IMR-90 (cell line): ENCODE measurements around the gene SPATA21. TPM values are rescaled to one million over a fixed set of nuclear protein-coding genes. Genes with fewer than 3 reads are reported as not detected.

ENCODE experiments used
- ATAC-seq: fragments of 200-7000 bp; cut with Tn5 transposase; 2 replicates; pipeline ENCODE4 v1.9.1; 2020; ENCODE audit warnings: low read depth, mild to moderate bottlenecking, moderate library complexity
- BruUV-seq: library from RNA; stranded (reverse); fragments of 400-500 nt; replicated peaks from 2 replicates; lab custom pipeline; 2021; lab: Mats Ljungman, UMichigan
- CTCF ChIA-PET: fragments of 300-600 bp; formaldehyde crosslinking; extraction: SDS; loops from one replicate; lab custom pipeline; 2021; ENCODE audit warnings: antibody characterized with exemption; lab: Yijun Ruan, JAX
- POLR2A ChIA-PET: fragments of 300-600 bp; sonication (Branson Sonifier 250); formaldehyde crosslinking; loops from one replicate; lab custom pipeline; 2022; ENCODE audit warnings: antibody characterized with exemption; ENCODE audit not compliant: unreplicated experiment; lab: Charles Lee
- DNase-seq: peaks from one replicate; pipeline ENCODE4 v3.0.0; 2013
- H2AFZ ChIP-seq: replicated peaks from 2 replicates; pipeline ENCODE3; 2013; ENCODE audit warnings: low read length, mild to moderate bottlenecking; ENCODE audit not compliant: poor library complexity
- H2AK5ac ChIP-seq: 2 replicates; pipeline ENCODE4 v1.6.1; 2013; ENCODE audit warnings: low read depth, low read length, inconsistent platforms
- H2AK9ac ChIP-seq: replicated peaks from 2 replicates; pipeline ENCODE3; 2013; ENCODE audit warnings: mild to moderate bottlenecking, low read depth, low read length, moderate library complexity; ENCODE audit not compliant: poor library complexity
- H2BK120ac ChIP-seq: 2 replicates; pipeline ENCODE4 v1.6.1; 2013; ENCODE audit warnings: low read depth, low read length, inconsistent platforms
- H2BK15ac ChIP-seq: 3 replicates; pipeline ENCODE4 v1.6.1; 2013; ENCODE audit warnings: low read depth, low read length, inconsistent platforms
- H2BK20ac ChIP-seq: 2 replicates; pipeline ENCODE4 v1.6.1; 2013; ENCODE audit warnings: low read depth, mild to moderate bottlenecking, inconsistent platforms, low read length, moderate library complexity
- H2BK5ac ChIP-seq: 2 replicates; pipeline ENCODE4 v1.6.1; 2013; ENCODE audit warnings: mild to moderate bottlenecking, low read depth, low read length, inconsistent platforms; ENCODE audit not compliant: poor library complexity, severe bottlenecking
- H3K14ac ChIP-seq: replicated peaks from 2 replicates; pipeline ENCODE4 v1.6.1; 2013; ENCODE audit warnings: low read depth, low read length, inconsistent platforms
- H3K18ac ChIP-seq: 2 replicates; pipeline ENCODE4 v1.6.1; 2013; ENCODE audit warnings: low read depth, low read length, control low read depth
- H3K23ac ChIP-seq: 2 replicates; pipeline ENCODE4 v1.6.1; 2013; ENCODE audit warnings: low read depth, low read length, inconsistent platforms
- H3K27ac ChIP-seq: 2 replicates; pipeline ENCODE4 v1.5.1; 2013; ENCODE audit warnings: mild to moderate bottlenecking, control low read depth, low read length; ENCODE audit not compliant: insufficient read depth
- H3K27me3 ChIP-seq: 2 replicates; pipeline ENCODE4 v1.6.1; 2013; ENCODE audit warnings: low read length; ENCODE audit not compliant: control insufficient read depth, insufficient read depth
- H3K36me3 ChIP-seq: 2 replicates; pipeline ENCODE4 v1.6.1; 2013; ENCODE audit warnings: low read length, mixed read lengths; ENCODE audit not compliant: control insufficient read depth, insufficient read depth
- H3K4ac ChIP-seq: 2 replicates; pipeline ENCODE4 v1.6.1; 2013; ENCODE audit warnings: low read depth, low read length, inconsistent platforms
- H3K4me1 ChIP-seq: 2 replicates; pipeline ENCODE4 v1.6.1; 2013; ENCODE audit warnings: low read length, mixed read lengths; ENCODE audit not compliant: control insufficient read depth, insufficient read depth
- H3K4me2 ChIP-seq: 2 replicates; pipeline ENCODE4 v1.6.1; 2013; ENCODE audit warnings: low read depth, mild to moderate bottlenecking, control low read depth, low read length, moderate library complexity
- H3K4me3 ChIP-seq: 2 replicates; pipeline ENCODE4 v1.5.1; 2013; ENCODE audit warnings: low read depth, mild to moderate bottlenecking, control low read depth, low read length, moderate library complexity; ENCODE audit not compliant: insufficient read depth
- H3K56ac ChIP-seq: 2 replicates; pipeline ENCODE4 v1.6.1; 2013; ENCODE audit warnings: low read length, inconsistent platforms; ENCODE audit not compliant: insufficient read depth; ENCODE audit errors: extremely low read depth
- H3K79me1 ChIP-seq, 2 experiments: 2 replicates each; pipeline ENCODE4 v1.6.1; 2013; ENCODE audit warnings: low read length in 2 of 2, inconsistent platforms in 1 of 2, low read depth in 1 of 2
- H3K9ac ChIP-seq: 2 replicates; pipeline ENCODE4 v1.6.1; 2013; ENCODE audit warnings: low read depth, low read length, control low read depth
- H3K9me1 ChIP-seq: 2 replicates; pipeline ENCODE4 v1.6.1; 2013; ENCODE audit warnings: low read length, inconsistent platforms; ENCODE audit not compliant: insufficient read depth
- H3K9me3 ChIP-seq: 2 replicates; pipeline ENCODE4 v1.6.1; 2013; ENCODE audit warnings: low read length; ENCODE audit not compliant: control insufficient read depth, insufficient read depth
- H4K20me1 ChIP-seq: 2 replicates; pipeline ENCODE4 v1.6.1; 2013; ENCODE audit warnings: low read length, inconsistent platforms; ENCODE audit not compliant: insufficient read depth
- H4K5ac ChIP-seq: 2 replicates; pipeline ENCODE4 v1.6.1; 2013; ENCODE audit warnings: mild to moderate bottlenecking, low read depth, low read length, control low read depth
- H4K8ac ChIP-seq, 2 experiments: 2 replicates each; pipeline ENCODE4 v1.6.1; 2013; ENCODE audit warnings: low read depth in 2 of 2, low read length in 2 of 2, control low read depth in 1 of 2, inconsistent platforms in 1 of 2
- H4K91ac ChIP-seq: 2 replicates; pipeline ENCODE4 v1.6.1; 2013; ENCODE audit warnings: low read depth, low read length, inconsistent platforms; ENCODE audit not compliant: insufficient read depth
- FOS ChIP-seq: fragments of 150-350 bp; IDR thresholded peaks from 2 replicates; pipeline ENCODE4 v1.6.1; 2016; ENCODE audit warnings: low read depth, low read length
- MAZ ChIP-seq: IDR thresholded peaks from 2 replicates; pipeline ENCODE4 v1.6.1; 2012; ENCODE audit warnings: low read depth, mild to moderate bottlenecking, low read length, improper control_type of control experiment, moderate library complexity, borderline replicate concordance
- MXI1 ChIP-seq: IDR thresholded peaks from 2 replicates; pipeline ENCODE4 v1.6.1; 2012; ENCODE audit warnings: low read depth, mild to moderate bottlenecking, low read length, moderate library complexity, borderline replicate concordance
- SMC3 ChIP-seq: fragments of 150-350 bp; IDR thresholded peaks from 2 replicates; pipeline ENCODE4 v1.6.1; 2016; ENCODE audit warnings: low read depth, mild to moderate bottlenecking, antibody characterized with exemption, low read length, moderate library complexity
- WGBS, 2 experiments: methylation state at CpG; one replicate each; pipeline versions ENCODE4 v1.1.5 to v1.1.7; 2013; ENCODE audit warnings: missing lambda C conversion rate in 2 of 2; ENCODE audit not compliant: insufficient read length in 1 of 2; ENCODE audit errors: extremely low coverage in 2 of 2; 5-methylcytosine and 5-hydroxymethylcytosine counted together
- dilution Hi-C: fragments of 300-500 bp; cut with HindIII; formaldehyde crosslinking; loops from one replicate; pipeline ENCODE4 v1.14.3; 2018; ENCODE audit warnings: low sequenced_read_pairs; ENCODE audit not compliant: unreplicated experiment
- in situ Hi-C: fragments of 300-500 bp; cut with MboI; formaldehyde crosslinking; loops from 3 replicates; pipeline ENCODE4 v1.14.3; 2019; ENCODE audit warnings: low sequenced_read_pairs, inconsistent platforms, mixed read lengths
- intact Hi-C: fragments of 100-400 bp; cut with micrococcal nuclease; formaldehyde crosslinking; loops from 2 replicates; pipeline ENCODE4 v1.10.0; 2022
- polyA plus RNA-seq, 3 experiments: library from polyadenylated mRNA; depleted of rRNA; stranded (reverse); fragments of >200 nt; gene quantifications; 2 replicates each; pipeline ENCODE4 v1.2.3, GENCODE V29; 2012; ENCODE audit warnings: low replicate concordance in 1 of 3
- total RNA-seq: library from RNA; depleted of rRNA; stranded (reverse); fragments of >200 nt; gene quantifications from 2 replicates; pipeline ENCODE4 v1.2.3, GENCODE V29; 2012
- TF ChIP-seq, protein P1 (sequence below): fragments of 150-350 bp; IDR thresholded peaks from 2 replicates; pipeline ENCODE4 v1.6.1; 2017; ENCODE audit warnings: mild to moderate bottlenecking, antibody characterized with exemption, low read length, low read depth
- TF ChIP-seq, protein P2 (sequence below): fragments of 150-350 bp; IDR thresholded peaks from 2 replicates; pipeline ENCODE4 v1.6.1; 2016; ENCODE audit warnings: low read depth, mild to moderate bottlenecking, low read length, moderate library complexity, borderline replicate concordance

Gene SPATA21
- total and polyA plus RNA-seq, 2 of the 4 experiments (the other 2 are of a cell fraction) = not detected

DNA sequence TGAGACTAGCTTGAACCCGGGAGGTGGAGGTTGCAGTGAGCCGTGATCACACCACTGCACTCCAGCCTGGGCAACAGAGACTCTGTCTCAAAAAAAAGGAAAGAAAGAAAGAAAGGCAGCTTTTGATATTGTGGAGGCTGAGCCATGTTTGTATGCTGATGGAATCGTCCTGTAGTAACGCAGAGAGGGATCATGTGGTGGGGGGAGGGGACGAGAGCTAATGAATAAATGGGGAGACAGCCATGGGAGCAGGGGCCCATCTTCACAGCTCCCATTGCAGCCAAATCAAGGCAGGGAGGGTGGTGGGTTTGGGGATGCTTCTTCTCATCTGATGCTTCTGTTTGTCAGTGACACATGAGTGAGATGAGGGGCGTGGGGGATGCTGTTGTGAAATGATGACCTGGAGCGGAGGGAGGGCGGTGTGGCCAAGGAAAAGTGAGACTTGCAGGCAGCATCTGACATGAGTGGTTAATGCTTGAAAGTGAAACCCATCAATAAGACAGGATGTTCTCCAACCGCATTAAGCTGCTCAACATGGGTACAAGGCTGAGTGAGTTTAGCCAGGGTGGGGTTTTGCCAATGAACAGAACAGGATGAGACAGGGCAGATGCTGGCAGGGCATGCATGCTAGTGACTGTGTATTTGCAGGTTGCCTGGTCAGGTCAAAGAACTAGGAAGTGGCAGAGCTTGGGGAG, 16.7 kb downstream of the SPATA21 start:
- DNase-seq (no peak), ATAC-seq (no peak)
- no TSS peak for BruUV-seq
- H3K14ac ChIP-seq = no peak overlapping the region
- peaks cover 16% of the 10 kb centered on the region for H3K27me3 ChIP-seq
- no peak overlapping the region for H2BK5ac ChIP-seq
- no peaks in the 10 kb centered on the region for H4K20me1 ChIP-seq
- no peaks in the 10 kb centered on the region; the same call in 1 of the 2 replicates for H3K9me1 ChIP-seq
- no peak for TF ChIP-seq FOS
- TF ChIP-seq MXI1 = no peak
- no peak for TF ChIP-seq SMC3
- TF ChIP-seq, protein P1, sequence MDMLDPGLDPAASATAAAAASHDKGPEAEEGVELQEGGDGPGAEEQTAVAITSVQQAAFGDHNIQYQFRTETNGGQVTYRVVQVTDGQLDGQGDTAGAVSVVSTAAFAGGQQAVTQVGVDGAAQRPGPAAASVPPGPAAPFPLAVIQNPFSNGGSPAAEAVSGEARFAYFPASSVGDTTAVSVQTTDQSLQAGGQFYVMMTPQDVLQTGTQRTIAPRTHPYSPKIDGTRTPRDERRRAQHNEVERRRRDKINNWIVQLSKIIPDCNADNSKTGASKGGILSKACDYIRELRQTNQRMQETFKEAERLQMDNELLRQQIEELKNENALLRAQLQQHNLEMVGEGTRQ = no peak
- no peak for TF ChIP-seq MAZ
- TF ChIP-seq, protein P2, sequence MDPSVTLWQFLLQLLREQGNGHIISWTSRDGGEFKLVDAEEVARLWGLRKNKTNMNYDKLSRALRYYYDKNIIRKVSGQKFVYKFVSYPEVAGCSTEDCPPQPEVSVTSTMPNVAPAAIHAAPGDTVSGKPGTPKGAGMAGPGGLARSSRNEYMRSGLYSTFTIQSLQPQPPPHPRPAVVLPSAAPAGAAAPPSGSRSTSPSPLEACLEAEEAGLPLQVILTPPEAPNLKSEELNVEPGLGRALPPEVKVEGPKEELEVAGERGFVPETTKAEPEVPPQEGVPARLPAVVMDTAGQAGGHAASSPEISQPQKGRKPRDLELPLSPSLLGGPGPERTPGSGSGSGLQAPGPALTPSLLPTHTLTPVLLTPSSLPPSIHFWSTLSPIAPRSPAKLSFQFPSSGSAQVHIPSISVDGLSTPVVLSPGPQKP = no peak
- H3K9ac ChIP-seq = no peak overlapping the region
- no peak overlapping the region for H4K5ac ChIP-seq
- H4K91ac ChIP-seq = no peak overlapping the region
- no peaks in the 10 kb centered on the region for H3K36me3 ChIP-seq
- no peak overlapping the region for H3K4me2 ChIP-seq
- no peaks in the 10 kb centered on the region for H3K4me1 ChIP-seq
- peak overlapping the region; percentile 4 for H2AFZ ChIP-seq
- H3K23ac ChIP-seq = no peak overlapping the region
- H4K8ac ChIP-seq = no peak overlapping the region
- H2AK9ac ChIP-seq = no peak overlapping the region
- in situ Hi-C loops (no loop called here), intact Hi-C loops (no loop called here), dilution Hi-C loops (no loop called here)
- no peak overlapping the region for H3K4me3 ChIP-seq
- no peak overlapping the region for H3K18ac ChIP-seq
- ChIA-PET CTCF (no interaction called here), POLR2A (interaction anchor here (0.6 kb wide), 1 partner anchor 31 kb away, joined by 4 read pairs; no protein-coding TSS in a partner anchor)
- H3K79me1 ChIP-seq = no peaks in the 10 kb centered on the region
- no peak overlapping the region for H3K56ac ChIP-seq
- H2AK5ac ChIP-seq = no peak overlapping the region
- H2BK20ac ChIP-seq = no peak overlapping the region
- H3K27ac ChIP-seq = no peak overlapping the region
- H2BK120ac ChIP-seq = no peak overlapping the region
- 46% methylated on average over 4 of the region's 9 CpGs; no CpG with 5 or more reads in 1 of the 2 experiments for WGBS, 2 experiments
- no peak overlapping the region for H2BK15ac ChIP-seq
- no peaks in the 10 kb centered on the region for H3K9me3 ChIP-seq
- H3K4ac ChIP-seq = no peak overlapping the region
